Measurements from ENCODE around the gene DSG1. TPM values are rescaled to one million over a fixed set of nuclear protein-coding genes. Genes with fewer than 3 reads are reported as not detected.

The DSG1 gene
- total and polyA plus RNA-seq, 5 experiments from 2014 or later: not detected

GRCh38 chr18:31369478-31369877 lies 51.5 kb downstream of the DSG1 start:
- no peaks in the 10 kb centered on the region for H3K36me3 Mint-ChIP-seq
- no peaks in the 10 kb centered on the region for H3K27me3 Mint-ChIP-seq
- peaks cover 0 to 2% (median 0%) of the 10 kb centered on the region in 9 donors for H3K9me3 Mint-ChIP-seq
- no peaks in the 10 kb centered on the region for H3K4me1 Mint-ChIP-seq
- H3K4me3 Mint-ChIP-seq: no peak overlapping the region
- POLR2A ChIA-PET: no interaction called here
- DNase-seq: no peak
- no peak for ATAC-seq
- no peak overlapping the region for H3K27ac Mint-ChIP-seq

- Mint-ChIP-seq H3K9me3 (peaks cover 0 to 2% (median 0%) of the 10 kb centered on the region in 9 donors), H3K27ac (no peak overlapping the region), H3K4me1 (no peaks in the 10 kb centered on the region), H3K36me3 (no peaks in the 10 kb centered on the region), H3K4me3 (no peak overlapping the region), H3K27me3 (no peaks in the 10 kb centered on the region)
- DNase-seq: no peak
- POLR2A ChIA-PET: no interaction called here
- no peak for ATAC-seq
These were observed 54.0 kb downstream of the DSG1 start for GRCh38 chr18:31371989-31372388.

GRCh38 chr18:31373641-31374040 lies 55.7 kb downstream of the DSG1 start:
- Mint-ChIP-seq H3K4me3 (no peak overlapping the region), H3K9me3 (peaks cover 0 to 3% (median 0%) of the 10 kb centered on the region in 9 donors), H3K27ac (no peak overlapping the region), H3K27me3 (no peaks in the 10 kb centered on the region), H3K36me3 (no peaks in the 10 kb centered on the region), H3K4me1 (no peaks in the 10 kb centered on the region)
- no peak for DNase-seq
- POLR2A ChIA-PET: no interaction called here
- ATAC-seq: no peak

- no peak for ATAC-seq
- H3K36me3 Mint-ChIP-seq: no peaks in the 10 kb centered on the region
- H3K27me3 Mint-ChIP-seq: peaks cover 0 to 3% (median 0%) of the 10 kb centered on the region in 5 donors
- DNase-seq: no peak
- no peaks in the 10 kb centered on the region for H3K4me1 Mint-ChIP-seq
- H3K27ac Mint-ChIP-seq: peak within 1 kb of the TSS in 1 of 10 donors; percentile 47
- peaks cover 0 to 10% (median 0%) of the 10 kb centered on the region in 9 donors for H3K9me3 Mint-ChIP-seq
- H3K4me3 Mint-ChIP-seq: no peak within 1 kb of the TSS
- POLR2A ChIA-PET: no interaction called here
These were observed 58.5 kb downstream of the DSG1 start, which contains the start of gene DSG4 for GRCh38 chr18:31376477-31376876. TSS of gene DSG4 (plus strand) at chr18:31376777. CDS start at chr18:31376912, 135 bp downstream.

GRCh38 chr18:31380912-31381311 lies 63.0 kb downstream of the DSG1 start:
- ATAC-seq (no peak), DNase-seq (no peak)
- Mint-ChIP-seq H3K36me3 (no peaks in the 10 kb centered on the region), H3K4me1 (no peaks in the 10 kb centered on the region), H3K27me3 (peaks cover 0 to 3% (median 0%) of the 10 kb centered on the region in 5 donors), H3K27ac (no peak overlapping the region), H3K4me3 (no peak overlapping the region), H3K9me3 (peaks cover 0 to 10% (median 0%) of the 10 kb centered on the region in 9 donors)
- POLR2A ChIA-PET: no interaction called here

- Mint-ChIP-seq H3K4me3 (no peak overlapping the region), H3K9me3 (peaks cover 0 to 10% (median 0%) of the 10 kb centered on the region in 9 donors), H3K27ac (no peak overlapping the region), H3K4me1 (no peaks in the 10 kb centered on the region), H3K27me3 (peaks cover 0 to 3% (median 0%) of the 10 kb centered on the region in 5 donors), H3K36me3 (no peaks in the 10 kb centered on the region)
- DNase-seq (no peak), ATAC-seq (no peak)
- POLR2A ChIA-PET: no interaction called here
These were observed 64.1 kb downstream of the DSG1 start for GRCh38 chr18:31382107-31382506.

- ATAC-seq (no peak), DNase-seq (no peak)
- no peak overlapping the region for H3K4me3 Mint-ChIP-seq
- no peaks in the 10 kb centered on the region for H3K27me3 Mint-ChIP-seq
- peaks cover 0 to 3% (median 0%) of the 10 kb centered on the region in 9 donors for H3K9me3 Mint-ChIP-seq
- POLR2A ChIA-PET: no interaction called here
- no peak overlapping the region for H3K27ac Mint-ChIP-seq
- no peaks in the 10 kb centered on the region for H3K4me1 Mint-ChIP-seq
- H3K36me3 Mint-ChIP-seq: no peaks in the 10 kb centered on the region
These were observed 68.8 kb downstream of the DSG1 start for GRCh38 chr18:31386741-31387140.

GRCh38 chr18:31393286-31393685 lies 75.3 kb downstream of the DSG1 start:
- DNase-seq (no peak), ATAC-seq (no peak)
- no peaks in the 10 kb centered on the region for H3K27me3 Mint-ChIP-seq
- H3K36me3 Mint-ChIP-seq: peaks cover 0 to 6% (median 0%) of the 10 kb centered on the region in 3 donors
- no peaks in the 10 kb centered on the region for H3K4me1 Mint-ChIP-seq
- H3K27ac Mint-ChIP-seq: no peak overlapping the region
- H3K9me3 Mint-ChIP-seq: peaks cover 0 to 3% (median 0%) of the 10 kb centered on the region in 9 donors
- no peak overlapping the region for H3K4me3 Mint-ChIP-seq
- POLR2A ChIA-PET: no interaction called here

GRCh38 chr18:31396796-31397612 lies 79.0 kb downstream of the DSG1 start:
- H3K9me3 Mint-ChIP-seq: peaks cover 0 to 3% (median 0%) of the 10 kb centered on the region in 9 donors
- no peak for ATAC-seq
- peaks cover 0 to 2% (median 0%) of the 10 kb centered on the region in 4 donors for H3K4me1 Mint-ChIP-seq
- no peak for DNase-seq
- H3K4me3 Mint-ChIP-seq: no peak overlapping the region
- H3K27me3 Mint-ChIP-seq: peaks cover 0 to 3% (median 0%) of the 10 kb centered on the region in 5 donors
- H3K27ac Mint-ChIP-seq: no peak overlapping the region
- H3K36me3 Mint-ChIP-seq: peaks cover 0 to 6% (median 0%) of the 10 kb centered on the region in 3 donors
- POLR2A ChIA-PET: no interaction called here

GRCh38 chr18:31398191-31398590 lies 80.2 kb downstream of the DSG1 start:
- Mint-ChIP-seq H3K27ac (no peak overlapping the region), H3K9me3 (peaks cover 0 to 3% (median 0%) of the 10 kb centered on the region in 9 donors), H3K4me3 (no peak overlapping the region), H3K27me3 (peaks cover 0 to 3% (median 0%) of the 10 kb centered on the region in 5 donors), H3K36me3 (peaks cover 0 to 6% (median 0%) of the 10 kb centered on the region in 3 donors), H3K4me1 (peaks cover 0 to 2% (median 0%) of the 10 kb centered on the region in 4 donors)
- DNase-seq (no peak), ATAC-seq (no peak)
- POLR2A ChIA-PET: no interaction called here

GRCh38 chr18:31399306-31400032 lies 81.5 kb downstream of the DSG1 start:
- DNase-seq: no peak
- Mint-ChIP-seq H3K9me3 (no peaks in the 10 kb centered on the region), H3K27ac (no peak overlapping the region), H3K36me3 (peaks cover 0 to 6% (median 0%) of the 10 kb centered on the region in 3 donors), H3K27me3 (peaks cover 0 to 3% (median 0%) of the 10 kb centered on the region in 5 donors), H3K4me1 (peaks cover 0 to 2% (median 0%) of the 10 kb centered on the region in 4 donors), H3K4me3 (no peak overlapping the region)
- no peak for ATAC-seq
- POLR2A ChIA-PET: no interaction called here

GRCh38 chr18:31401156-31402025 lies 83.4 kb downstream of the DSG1 start:
- Mint-ChIP-seq H3K27me3 (peaks cover 0 to 3% (median 0%) of the 10 kb centered on the region in 5 donors), H3K36me3 (peaks cover 0 to 6% (median 0%) of the 10 kb centered on the region in 3 donors), H3K4me1 (peaks cover 0 to 2% (median 0%) of the 10 kb centered on the region in 4 donors), H3K27ac (no peak overlapping the region), H3K9me3 (no peaks in the 10 kb centered on the region), H3K4me3 (no peak overlapping the region)
- ATAC-seq (no peak), DNase-seq (no peak)
- POLR2A ChIA-PET: no interaction called here

All from naive thymus-derived CD8-positive, alpha-beta T cell (primary cell).